ENCODE results near the gene NUMB.

NUMB gene

DNA sequence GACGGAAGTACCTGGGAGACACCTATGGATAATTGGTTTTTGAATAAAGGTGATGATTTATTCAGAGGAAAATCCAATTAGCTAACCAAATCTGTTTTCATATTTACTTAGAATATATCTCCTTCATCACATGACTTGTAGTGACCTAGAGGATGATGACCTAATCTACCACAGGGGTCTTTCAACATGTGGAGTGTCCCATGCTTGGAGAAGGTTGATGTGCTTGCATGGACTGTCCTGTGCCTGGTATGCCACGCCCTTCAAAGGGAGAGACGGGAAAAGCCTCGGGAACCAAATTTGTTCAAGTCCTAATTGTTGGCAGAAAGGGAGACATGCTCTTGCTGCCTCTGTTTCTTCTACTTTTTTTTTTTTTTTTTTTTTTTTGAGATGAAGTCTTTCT is 232.8 kb downstream of the NUMB start:
- DNase-seq: no peak

All from effector CD8-positive, alpha-beta T cell (primary cell).